GM19452 (cell line): ENCODE results near the gene RERG.

ENCODE experiments used
- ATAC-seq: cut with Tn5 transposase; IDR thresholded peaks from one replicate; pipeline ENCODE4 v1.9.1; 2021; ENCODE audit not compliant: unreplicated experiment

Gene RERG

GRCh38 chr12:15192720-15193119 is 28.5 kb downstream of the RERG start:
- no peak for ATAC-seq

GRCh38 chr12:15188127-15188526 is 33.1 kb downstream of the RERG start:
- ATAC-seq: no peak

GRCh38 chr12:15186597-15186996 is 34.6 kb downstream of the RERG start:
- no peak for ATAC-seq

- ATAC-seq: no peak
These were observed 36.7 kb downstream of the RERG start for GRCh38 chr12:15184484-15184883.

GRCh38 chr12:15183821-15184220 is 37.4 kb downstream of the RERG start:
- ATAC-seq: no peak

GRCh38 chr12:15181017-15181683 is 40.1 kb downstream of the RERG start:
- ATAC-seq: no peak

GRCh38 chr12:15180325-15180724 is 40.9 kb downstream of the RERG start:
- ATAC-seq: no peak

- no peak for ATAC-seq
These were observed 41.5 kb downstream of the RERG start for GRCh38 chr12:15179672-15180071.

- no peak for ATAC-seq
These were observed 48.1 kb downstream of the RERG start for GRCh38 chr12:15173142-15173541.

GRCh38 chr12:15172060-15172822 is 49.0 kb downstream of the RERG start:
- no peak for ATAC-seq

GRCh38 chr12:15171012-15171655 is 50.1 kb downstream of the RERG start:
- ATAC-seq: no peak

GRCh38 chr12:15168026-15168678 is 53.1 kb downstream of the RERG start:
- ATAC-seq: no peak

GRCh38 chr12:15165012-15165659 is 56.1 kb downstream of the RERG start:
- ATAC-seq: no peak

- no peak for ATAC-seq
These were observed 57.9 kb downstream of the RERG start for GRCh38 chr12:15163030-15163976.

- no peak for ATAC-seq
These were observed 63.1 kb downstream of the RERG start for GRCh38 chr12:15158083-15158482.

- ATAC-seq: no peak
These were observed 63.9 kb downstream of the RERG start for GRCh38 chr12:15157269-15157671.

GRCh38 chr12:15155271-15155670 is 65.9 kb downstream of the RERG start:
- ATAC-seq: no peak

GRCh38 chr12:15154103-15154502 is 67.1 kb downstream of the RERG start:
- ATAC-seq: no peak

GRCh38 chr12:15152868-15153267 is 68.3 kb downstream of the RERG start:
- ATAC-seq: no peak

GRCh38 chr12:15152456-15152855 is 68.8 kb downstream of the RERG start:
- no peak for ATAC-seq
